ENCODE measurements around the gene NCAM1. TPM values are rescaled to one million over a fixed set of nuclear protein-coding genes. Genes with fewer than 3 reads are reported as not detected.

The NCAM1 gene
- total and polyA plus RNA-seq, 2 of the 13 experiments (the other 11 are each of a cell fraction or from before 2014, with no cell fraction given): 0.05 TPM; not detected in 1

DNA sequence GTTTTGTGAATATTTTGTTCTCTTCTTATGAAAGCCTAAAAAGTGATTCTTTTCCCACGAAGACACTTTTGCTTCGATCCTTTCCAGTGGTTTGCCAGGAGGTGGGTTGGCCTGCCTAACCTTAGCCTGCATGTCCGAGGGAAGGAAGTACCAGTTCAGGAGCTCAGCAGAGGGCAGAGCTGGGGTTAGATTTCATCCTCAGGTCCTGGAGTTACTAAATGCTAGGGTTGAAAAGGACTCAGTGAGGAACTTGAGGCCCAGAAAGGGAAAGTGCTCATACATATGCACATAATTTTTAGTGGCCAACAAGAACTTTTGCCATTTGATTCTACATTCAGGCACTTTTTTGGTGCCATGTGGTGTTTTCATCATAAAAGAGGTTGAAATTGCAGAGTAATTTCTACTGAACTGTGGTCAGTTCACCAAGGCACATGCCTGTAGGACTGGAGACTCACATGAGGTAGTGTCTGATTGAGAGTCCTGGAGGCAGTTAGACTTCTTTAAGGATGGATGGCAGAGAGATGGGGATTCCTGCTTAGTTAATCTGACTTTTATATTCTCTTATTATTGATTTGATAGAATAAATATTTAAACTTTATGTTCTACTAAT lies 36.7 kb downstream of the NCAM1 start:
- ATAC-seq (no peak), DNase-seq (ENCODE audit: low spot score) (no peak), FAIRE-seq (no peak)
- H2AFZ ChIP-seq (ENCODE audit: low read length): no peak overlapping the region
- no peak overlapping the region for H3K4me3 ChIP-seq (replicated peaks in 1 of 3; ENCODE audit: insufficient read depth in 1 of 3, low read depth in 2 of 3, low read length in 3 of 3)
- POLR2A ChIA-PET: no interaction called here
- H3K4me2 ChIP-seq (ENCODE audit: low read depth, low read length): no peak overlapping the region
- 0% methylated on average over 3 of the region's 3 CpGs for WGBS (ENCODE audit: low lambda C conversion rate)
- H3K27ac ChIP-seq (ENCODE audit: extremely low read length, insufficient read depth, low read length): no peak overlapping the region
- H3K27me3 ChIP-seq (ENCODE audit: control insufficient read depth in 1 of 2, insufficient read depth in 2 of 2, low read length in 2 of 2): no peaks in the 10 kb centered on the region; a peak in 1 of 5 replicates
- CTCF ChIA-PET (ENCODE audit: low intra/inter-chr PET ratio, low total read pairs): no interaction called here
- no peaks in the 10 kb centered on the region for H3K36me3 ChIP-seq (replicated peaks in 1 of 2; ENCODE audit: control insufficient read depth in 1 of 2, insufficient read depth in 2 of 2, low read length in 2 of 2)
- TF ChIP-seq ZNF484 (CRISPR knock-in tag; IDR thresholded peaks at IDR 0.05; ENCODE audit: borderline replicate concordance, low read depth) (no peak), ZNF207 (IDR thresholded peaks at IDR 0.05; ENCODE audit: borderline replicate concordance) (no peak), DR1 (CRISPR knock-in tag; IDR thresholded peaks at IDR 0.05) (no peak), ZNF724P (CRISPR knock-in tag; IDR thresholded peaks at IDR 0.05; ENCODE audit: borderline replicate concordance) (no peak)
- TF ChIP-seq, protein P1, sequence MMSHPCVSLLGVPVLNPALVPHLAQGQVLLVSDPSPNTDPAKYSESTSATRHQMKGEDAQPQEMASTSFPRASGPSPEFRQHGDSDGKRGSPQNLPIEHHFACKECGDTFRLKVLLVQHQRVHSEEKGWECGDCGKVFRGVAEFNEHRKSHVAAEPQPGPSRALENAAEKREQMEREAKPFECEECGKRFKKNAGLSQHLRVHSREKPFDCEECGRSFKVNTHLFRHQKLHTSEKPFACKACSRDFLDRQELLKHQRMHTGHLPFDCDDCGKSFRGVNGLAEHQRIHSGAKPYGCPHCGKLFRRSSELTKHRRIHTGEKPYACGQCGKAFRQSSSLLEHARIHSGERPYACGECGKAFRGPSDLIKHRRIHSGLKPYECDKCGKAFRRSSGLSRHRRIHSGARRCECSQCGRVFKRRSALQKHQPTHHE (CRISPR knock-in tag; IDR thresholded peaks at IDR 0.05; ENCODE audit: borderline replicate concordance): no peak
- H3K4me1 ChIP-seq (ENCODE audit: insufficient read depth, low read length): no peaks in the 10 kb centered on the region
- H3K79me2 ChIP-seq (ENCODE audit: insufficient read depth, low read length): no peaks in the 10 kb centered on the region
- no TSS peak for BruUV-seq (replicated peaks)
- intact Hi-C loops (cut with micrococcal nuclease; ENCODE audit: unreplicated experiment): no loop called here
- in situ Hi-C loops (cut with HindIII; ENCODE audit: extremely low pct_ligation_motif_present, low pct_unique_long_range_greater_than_20kb): no loop called here
- H4K20me1 ChIP-seq (ENCODE audit: insufficient read depth, low read length): no peaks in the 10 kb centered on the region
- no peak overlapping the region for H3K9ac ChIP-seq (ENCODE audit: insufficient read depth, low read depth, low read length)
- no peaks in the 10 kb centered on the region for H3K9me3 ChIP-seq (ENCODE audit: low read length)

DNA sequence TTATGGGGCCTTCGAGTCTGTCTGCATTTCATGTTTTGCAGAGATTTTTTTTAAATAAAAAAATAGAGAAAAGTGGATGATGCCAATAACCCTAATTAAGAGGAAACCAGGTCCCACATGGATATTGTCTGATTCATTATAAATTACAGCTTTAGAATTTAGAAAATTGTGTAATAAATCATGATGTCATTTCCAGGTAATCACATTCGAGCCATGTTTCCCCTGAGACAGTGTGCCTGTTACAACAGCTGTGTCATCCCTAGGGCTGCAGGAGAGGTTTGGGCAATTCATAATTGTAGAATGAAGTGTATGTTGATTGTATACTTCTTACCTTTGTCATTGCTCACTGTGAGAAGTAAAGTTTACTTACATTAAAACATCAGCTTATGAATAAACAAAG lies 38.3 kb downstream of the NCAM1 start:
- CTCF ChIA-PET (ENCODE audit: low intra/inter-chr PET ratio, low total read pairs): no interaction called here

More for the DNA sequence above, 38.3 kb downstream of the NCAM1 start:
- in situ Hi-C loops (cut with HindIII; ENCODE audit: extremely low pct_ligation_motif_present, low pct_unique_long_range_greater_than_20kb): no loop called here
- POLR2A ChIA-PET: no interaction called here
- Histone ChIP-seq H3K27me3 (ENCODE audit: control insufficient read depth in 1 of 2, insufficient read depth in 2 of 2, low read length in 2 of 2) (no peaks in the 10 kb centered on the region; a peak in 1 of 5 replicates), H4K20me1 (ENCODE audit: insufficient read depth, low read length) (no peaks in the 10 kb centered on the region), H3K9ac (ENCODE audit: insufficient read depth, low read depth, low read length) (no peak overlapping the region), H3K4me2 (ENCODE audit: low read depth, low read length) (no peak overlapping the region), H3K79me2 (ENCODE audit: insufficient read depth, low read length) (no peaks in the 10 kb centered on the region), H3K27ac (ENCODE audit: extremely low read length, insufficient read depth, low read length) (no peak overlapping the region), H3K9me3 (ENCODE audit: low read length) (no peaks in the 10 kb centered on the region), H3K36me3 (replicated peaks in 1 of 2; ENCODE audit: control insufficient read depth in 1 of 2, insufficient read depth in 2 of 2, low read length in 2 of 2) (no peaks in the 10 kb centered on the region), H3K4me1 (ENCODE audit: insufficient read depth, low read length) (no peaks in the 10 kb centered on the region), H2AFZ (ENCODE audit: low read length) (no peak overlapping the region), H3K4me3 (replicated peaks in 1 of 3; ENCODE audit: insufficient read depth in 1 of 3, low read depth in 2 of 3, low read length in 3 of 3) (no peak overlapping the region)
- intact Hi-C loops (cut with micrococcal nuclease; ENCODE audit: unreplicated experiment): no loop called here
- TF ChIP-seq ATF7 (IDR thresholded peaks at IDR 0.05): peak; percentile 32; the same call in 1 of the 2 replicates
- no peak for TF ChIP-seq ATF7 (CRISPR knock-in tag; IDR thresholded peaks at IDR 0.05)
- TF ChIP-seq, protein P2, sequence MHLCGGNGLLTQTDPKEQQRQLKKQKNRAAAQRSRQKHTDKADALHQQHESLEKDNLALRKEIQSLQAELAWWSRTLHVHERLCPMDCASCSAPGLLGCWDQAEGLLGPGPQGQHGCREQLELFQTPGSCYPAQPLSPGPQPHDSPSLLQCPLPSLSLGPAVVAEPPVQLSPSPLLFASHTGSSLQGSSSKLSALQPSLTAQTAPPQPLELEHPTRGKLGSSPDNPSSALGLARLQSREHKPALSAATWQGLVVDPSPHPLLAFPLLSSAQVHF (CRISPR knock-in tag; IDR thresholded peaks at IDR 0.05): no peak
- no peak for TF ChIP-seq ZNF598 (CRISPR knock-in tag; IDR thresholded peaks at IDR 0.05; ENCODE audit: borderline replicate concordance)
- no peak for ATAC-seq
- 0% methylated on average over 2 of the region's 2 CpGs for WGBS (ENCODE audit: low lambda C conversion rate)
- DNase-seq (ENCODE audit: low spot score): no peak
- BruUV-seq (replicated peaks): no TSS peak
- FAIRE-seq: no peak
